ENCODE data around the gene SLC40A1.

DNA sequence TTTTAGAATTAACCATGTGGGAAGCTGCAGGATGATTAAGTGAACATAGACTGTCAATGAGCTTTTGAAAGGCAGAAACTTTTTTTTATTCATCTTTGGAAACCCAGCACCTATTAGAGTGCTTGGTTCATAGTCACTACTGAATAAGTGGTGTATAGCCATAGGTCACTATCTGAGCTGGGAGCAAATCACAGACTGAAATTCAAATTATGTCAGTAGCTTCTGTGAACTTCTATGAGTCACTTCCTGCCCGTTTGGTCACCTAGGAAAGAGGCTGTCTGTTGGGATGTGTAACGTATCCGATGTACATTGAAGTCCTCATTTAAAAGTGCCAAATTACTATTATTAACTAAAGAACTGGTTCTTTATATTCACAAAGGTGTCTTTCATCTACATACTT, 20.5 kb upstream of the SLC40A1 start:
- TF ChIP-seq TAF1 (IDR thresholded peaks at IDR 0.05; ENCODE audit: low read depth, low read length) (no peak), POLR2AphosphoS5 (IDR thresholded peaks at IDR 0.05; ENCODE audit: low read depth, low read length) (no peak)

All from GM12891 (cell line).